NCI-H146 treated with DMSO at 0.1 percent for 48 hours (cell line): ENCODE data around the gene DZIP1L.
"Not testable (repeated sequence)": the region's sequence is repeated elsewhere in the genome, so short reads cannot be mapped to it uniquely, and the experiment has no call there.

Source experiments
- DNase-seq: peaks from one replicate; lab custom pipeline; 2025; ENCODE audit not compliant: unreplicated experiment; lab: John Stamatoyannopoulos, UW

The DZIP1L gene

DNA sequence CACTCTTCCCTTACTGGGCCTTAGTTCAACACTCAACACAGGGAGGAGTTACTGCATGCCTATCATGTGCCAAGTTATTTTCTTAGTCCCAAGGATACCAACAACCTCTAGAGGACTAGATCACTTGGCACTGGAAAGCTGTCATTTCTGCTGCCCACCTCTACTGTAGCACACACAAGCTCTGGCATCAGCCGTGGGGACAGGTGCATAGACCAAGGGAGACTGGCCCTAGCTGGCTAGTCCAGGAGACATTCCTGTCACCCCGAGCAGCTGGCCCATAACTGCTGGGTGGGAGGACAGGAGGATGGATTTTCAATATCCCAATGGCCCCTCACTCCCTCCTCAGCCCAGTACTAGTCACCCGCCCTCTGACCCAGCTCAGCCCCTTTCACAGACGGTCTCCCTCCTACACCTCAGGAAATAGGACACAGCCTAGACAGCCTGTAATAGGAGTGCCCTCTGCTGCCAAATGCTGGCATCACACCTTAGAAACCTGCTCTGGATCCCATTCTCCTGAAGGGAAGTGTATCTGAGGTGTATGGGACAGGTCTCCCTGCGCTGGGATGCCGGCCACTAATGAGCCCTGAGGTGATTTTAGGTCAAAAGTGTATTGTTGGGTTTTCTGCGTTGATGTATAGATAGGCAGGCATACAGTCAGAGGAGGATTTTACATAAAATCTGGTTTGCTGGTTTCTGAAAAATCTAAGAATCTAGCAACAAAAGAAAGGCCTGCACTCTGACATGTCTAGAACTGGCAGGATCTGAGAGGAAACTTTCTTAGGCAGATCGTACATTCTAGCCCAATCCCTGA, 3.4 kb upstream of the DZIP1L start:
- peak; percentile 76 for DNase-seq

DNA sequence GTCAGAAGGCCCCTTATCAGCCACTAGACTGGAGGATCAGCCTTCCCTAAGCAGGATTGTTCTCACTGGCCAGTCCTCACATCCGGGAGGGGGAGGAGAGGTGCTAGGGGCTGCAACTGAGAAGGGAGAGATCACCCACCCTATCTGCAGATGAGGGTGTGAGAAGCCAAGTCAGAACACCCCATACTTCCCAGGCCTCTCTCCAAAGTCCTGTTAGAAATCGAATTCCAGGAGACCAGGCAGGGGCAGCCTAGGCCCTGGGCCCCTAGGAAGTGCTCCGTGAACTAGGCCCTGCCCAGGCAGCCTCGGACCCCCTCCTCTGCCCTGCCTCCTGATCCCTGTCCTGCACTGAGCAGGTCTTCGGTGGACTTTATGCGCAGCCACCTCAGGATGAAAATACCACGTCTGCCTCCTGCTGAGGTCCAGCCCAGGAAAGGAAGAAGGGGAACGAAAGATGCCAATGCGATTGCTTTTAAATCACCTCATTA, 933 bp downstream of the DZIP1L start:
- no peak for DNase-seq

DNA sequence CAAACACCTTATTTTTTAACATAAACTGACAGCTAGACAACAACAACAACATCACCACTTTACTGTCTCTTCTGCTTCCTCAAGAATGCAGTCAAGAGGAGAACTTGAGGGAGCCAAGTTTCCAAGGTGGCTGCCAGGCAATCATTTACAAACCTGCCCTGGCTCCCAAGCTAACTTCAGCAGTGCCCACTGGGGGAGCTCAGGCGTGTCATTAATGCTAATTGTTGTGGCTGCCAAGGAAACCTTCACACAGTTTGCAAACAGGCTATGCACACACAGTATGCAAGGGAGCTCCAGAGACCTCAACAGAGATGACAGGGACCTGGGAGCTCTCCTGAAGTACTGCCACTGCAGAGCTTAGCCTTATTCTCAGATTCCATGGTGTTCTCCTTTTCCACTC, 2.1 kb downstream of the DZIP1L start:
- peak; percentile 79 for DNase-seq

DNA sequence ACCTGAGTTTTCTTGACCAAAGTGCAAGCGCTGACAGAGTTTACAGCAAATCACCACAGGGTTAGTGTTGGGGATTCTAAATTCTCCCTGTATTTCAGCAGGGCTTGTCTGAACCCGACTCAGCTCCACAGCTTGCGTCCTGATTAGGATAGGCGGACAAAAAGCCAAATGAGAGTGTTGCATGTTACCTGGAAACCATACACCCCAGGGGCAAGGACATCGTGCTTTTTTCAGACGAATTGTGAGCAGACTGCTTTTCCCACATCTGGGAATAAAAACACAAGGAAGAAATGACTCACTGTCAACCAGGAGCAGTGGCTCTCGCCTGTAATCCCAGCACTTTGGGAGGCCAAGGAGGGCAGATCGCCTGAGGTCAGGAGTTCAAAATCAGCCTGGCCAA, 3.0 kb downstream of the DZIP1L start:
- no peak for DNase-seq

DNA sequence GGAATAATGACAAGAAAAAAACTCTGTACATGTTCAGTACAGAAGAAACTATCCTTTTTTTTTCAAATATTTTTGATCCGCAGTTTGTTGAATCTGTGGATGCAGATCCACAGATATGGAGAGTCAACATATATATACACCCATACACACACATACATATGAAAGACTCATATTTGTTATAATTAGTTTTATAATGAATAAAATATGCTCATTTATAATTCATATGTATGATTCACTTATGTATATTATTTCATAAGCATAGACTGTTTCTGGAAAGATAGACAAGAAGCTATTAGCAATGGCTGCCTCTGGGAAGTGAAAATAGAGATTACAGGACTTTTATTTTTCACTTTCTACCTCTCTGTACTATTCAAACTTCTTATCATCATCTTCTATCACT, 9.8 kb downstream of the DZIP1L start:
- DNase-seq = no peak

DNA sequence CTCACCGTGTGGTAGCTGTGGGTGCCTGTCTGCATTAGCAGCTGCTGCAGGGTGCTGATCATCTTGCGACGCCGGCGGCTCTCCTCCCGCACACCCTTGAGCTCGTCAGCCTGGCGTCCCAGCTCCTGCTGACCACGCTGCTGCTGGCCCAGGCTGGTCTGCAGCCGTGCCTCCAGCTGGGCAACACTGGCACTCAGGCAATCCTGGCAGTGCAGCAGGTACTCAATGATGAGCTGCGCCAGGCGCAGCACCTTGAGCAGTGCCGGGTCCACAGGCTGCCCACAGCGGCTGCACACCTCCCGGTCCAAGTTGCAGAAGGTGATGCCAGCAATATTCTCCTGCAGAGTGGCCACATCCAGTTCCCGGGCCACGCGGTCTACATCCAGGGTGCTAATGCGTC, 11.9 kb downstream of the DZIP1L start:
- no peak for DNase-seq

DNA sequence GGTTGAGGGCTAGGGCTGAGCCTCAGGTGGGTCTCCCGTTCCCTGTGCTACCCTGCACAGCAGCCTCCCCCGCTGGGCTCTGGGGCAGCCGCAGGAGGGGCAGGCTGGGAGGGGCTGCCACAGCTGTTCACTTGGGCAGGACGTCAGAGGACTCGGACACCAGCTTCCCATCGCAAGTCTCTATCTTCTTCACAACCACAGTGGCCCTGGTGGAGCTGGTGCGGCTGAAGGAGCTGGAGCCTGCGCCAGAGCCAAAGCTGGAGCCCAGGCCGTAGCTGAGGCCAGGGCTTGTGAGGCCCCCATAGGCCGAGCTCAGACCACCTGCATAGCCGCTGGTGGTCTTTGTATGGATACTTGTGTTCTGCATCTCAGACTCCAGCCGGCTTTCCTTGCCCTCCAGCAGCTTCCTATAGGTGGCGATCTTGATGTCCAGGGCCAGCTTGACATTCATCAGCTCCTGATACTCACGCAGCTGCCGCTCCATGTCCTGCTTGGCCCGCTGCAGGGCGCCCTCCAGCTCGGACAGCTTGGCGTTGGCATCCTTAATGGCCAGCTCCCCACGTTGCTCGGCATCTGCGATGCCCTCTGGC, 14.0 kb downstream of the DZIP1L start:
- DNase-seq = not testable (repeated sequence)

DNA sequence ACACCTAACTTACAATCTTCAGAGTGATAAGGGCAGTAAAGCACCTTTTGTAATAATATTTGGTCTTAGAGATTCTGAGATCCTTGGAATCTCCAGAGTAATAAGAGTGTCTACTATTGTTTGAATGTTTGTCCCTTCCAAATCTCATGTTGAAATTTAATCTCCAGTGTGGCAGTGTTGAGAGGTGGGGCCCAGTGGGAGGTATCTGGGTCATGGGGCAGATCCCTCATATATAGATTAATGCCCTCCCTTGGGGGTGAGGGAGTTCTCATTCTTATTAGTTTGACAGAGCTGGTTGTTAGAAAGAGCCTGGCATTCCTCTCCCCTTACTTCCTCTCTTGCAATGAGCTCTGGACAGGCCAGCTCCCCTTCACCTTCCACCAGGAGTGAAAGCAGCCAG, 16.0 kb downstream of the DZIP1L start:
- no peak for DNase-seq

DNA sequence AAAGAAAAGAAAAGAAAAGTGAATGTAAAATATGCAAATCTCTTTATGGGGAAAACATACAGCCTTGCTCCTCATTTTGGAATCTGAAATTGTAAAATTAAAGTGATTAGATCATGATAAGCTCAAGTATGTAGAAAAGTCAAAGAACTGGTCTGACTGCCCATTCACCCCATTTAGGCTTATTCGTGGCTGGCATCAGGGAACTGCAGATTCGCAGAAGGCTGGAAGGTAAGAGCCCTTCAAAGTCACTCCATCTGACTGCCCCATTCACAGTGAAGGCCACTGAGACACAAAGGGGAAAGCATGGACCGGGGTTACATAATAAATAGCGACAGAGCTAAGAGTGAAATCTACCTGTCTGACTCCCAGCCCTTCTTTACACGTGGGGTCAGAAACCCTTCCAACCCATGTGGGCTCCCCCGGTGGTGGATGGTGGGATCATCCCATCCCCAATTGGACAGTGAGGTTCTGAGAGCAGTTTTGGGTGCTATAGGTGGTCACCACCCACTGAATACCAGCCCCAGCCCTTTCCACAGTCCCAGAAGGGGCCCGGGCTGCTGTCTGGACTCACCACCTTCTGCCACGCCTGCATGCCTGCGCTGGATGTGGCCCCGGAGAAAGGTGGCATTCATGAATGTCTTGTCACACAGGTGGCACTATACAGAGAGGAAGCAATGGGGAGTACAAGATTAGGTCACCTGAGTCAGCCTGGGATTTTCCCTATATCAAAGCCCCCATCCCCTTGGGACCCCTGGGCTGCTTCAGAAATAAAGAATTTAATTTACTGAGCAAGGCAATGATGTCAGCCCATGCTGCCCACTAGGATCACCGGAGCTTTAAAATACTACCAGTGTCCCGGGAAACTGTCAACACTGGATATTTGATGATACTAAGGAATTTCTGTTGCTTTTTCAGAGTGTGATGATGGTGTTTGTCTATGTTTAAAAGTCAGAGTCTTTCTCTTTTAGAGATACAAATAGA, 17.9 kb downstream of the DZIP1L start:
- DNase-seq = no peak

DNA sequence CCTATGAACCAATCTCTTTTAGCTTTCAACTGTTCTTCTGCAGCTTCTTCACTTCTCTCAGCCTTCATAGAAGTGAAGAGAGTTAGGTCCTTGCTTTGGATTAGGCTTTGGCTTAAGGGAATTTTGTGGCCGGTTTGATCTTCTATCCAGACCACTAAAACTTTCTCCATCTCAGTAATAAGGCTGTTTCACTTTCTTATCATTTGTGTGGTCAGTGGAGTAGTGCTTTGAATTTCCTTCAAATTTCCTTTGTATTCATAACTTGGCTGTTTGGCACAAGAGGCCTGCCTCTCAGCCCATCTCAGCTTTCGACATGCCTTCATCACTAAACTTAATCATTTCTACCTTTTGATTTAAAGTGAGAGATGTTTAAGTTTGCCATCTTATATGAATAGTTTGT, 21.7 kb downstream of the DZIP1L start:
- DNase-seq = no peak

DNA sequence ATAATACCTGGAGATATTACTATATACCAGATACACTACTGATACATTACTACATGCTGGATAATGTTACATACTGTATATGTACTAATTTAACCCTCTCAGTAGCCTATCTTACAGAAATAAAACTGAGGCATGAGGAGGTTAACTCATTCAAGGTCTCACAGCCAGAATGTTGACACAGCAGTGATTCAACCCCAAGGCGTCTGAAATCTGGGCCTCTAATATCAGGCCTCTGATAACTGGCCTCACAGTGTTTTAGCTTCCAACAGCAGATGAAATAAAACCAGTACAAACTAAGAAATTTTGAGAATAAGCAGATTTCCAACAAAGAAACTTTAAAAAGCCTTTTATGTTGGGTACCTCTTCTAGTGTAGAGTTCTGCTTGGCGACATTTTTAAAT, 23.4 kb downstream of the DZIP1L start:
- DNase-seq = no peak

DNA sequence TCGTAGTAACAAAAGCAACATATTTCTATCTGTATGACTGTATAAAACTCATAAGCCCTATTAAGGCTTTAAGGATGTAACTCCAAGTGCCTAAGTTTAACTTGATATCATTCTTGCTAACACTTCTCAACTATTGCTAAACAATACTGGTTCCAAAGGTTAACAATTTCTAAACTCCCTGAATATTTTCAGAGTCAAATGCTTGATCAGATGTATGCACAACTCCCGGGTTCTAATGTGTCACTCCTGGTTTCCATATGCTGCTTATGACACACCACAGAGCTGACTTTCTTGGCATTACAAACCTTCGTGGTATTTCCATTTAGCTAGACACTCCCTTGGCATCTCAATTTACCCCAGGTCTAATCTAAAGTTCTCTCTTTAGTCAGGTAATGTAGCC, 26.3 kb downstream of the DZIP1L start:
- DNase-seq = no peak

DNA sequence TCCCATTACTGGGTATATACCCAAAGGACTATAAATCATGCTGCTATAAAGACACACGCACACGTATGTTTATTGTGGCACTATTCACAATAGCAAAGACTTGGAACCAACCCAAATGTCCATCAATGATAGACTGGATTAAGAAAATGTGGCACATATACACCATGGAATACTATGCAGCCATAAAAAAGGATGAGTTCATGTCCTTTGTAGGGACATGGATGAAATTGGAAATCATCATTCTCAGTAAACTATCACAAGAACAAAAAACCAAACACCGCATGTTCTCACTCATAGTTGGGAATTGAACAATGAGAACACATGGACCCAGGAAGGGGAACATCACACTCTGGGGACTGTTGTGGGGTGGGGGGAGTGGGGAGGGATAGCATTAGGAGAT, 29.7 kb downstream of the DZIP1L start:
- not testable (repeated sequence) for DNase-seq

DNA sequence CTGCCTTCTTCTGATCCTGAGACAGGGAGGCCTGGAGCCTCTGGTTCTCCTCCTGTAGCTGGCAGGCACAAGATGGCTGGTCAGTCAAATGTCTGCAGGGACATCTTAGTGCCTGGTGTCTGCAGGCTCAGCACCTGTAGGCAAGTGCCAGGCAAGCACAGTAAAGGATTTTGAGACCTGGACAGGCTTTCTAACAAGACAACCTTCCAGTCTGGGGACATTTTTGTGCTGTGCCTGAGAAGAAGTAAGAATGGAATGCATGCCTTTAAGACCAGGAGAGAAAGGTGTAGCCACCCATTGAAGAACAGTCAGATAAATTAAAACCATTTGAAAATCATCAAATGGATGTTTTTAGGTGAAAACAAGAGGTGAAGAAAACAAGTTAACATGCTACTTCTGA, 31.2 kb downstream of the DZIP1L start:
- no peak for DNase-seq

DNA sequence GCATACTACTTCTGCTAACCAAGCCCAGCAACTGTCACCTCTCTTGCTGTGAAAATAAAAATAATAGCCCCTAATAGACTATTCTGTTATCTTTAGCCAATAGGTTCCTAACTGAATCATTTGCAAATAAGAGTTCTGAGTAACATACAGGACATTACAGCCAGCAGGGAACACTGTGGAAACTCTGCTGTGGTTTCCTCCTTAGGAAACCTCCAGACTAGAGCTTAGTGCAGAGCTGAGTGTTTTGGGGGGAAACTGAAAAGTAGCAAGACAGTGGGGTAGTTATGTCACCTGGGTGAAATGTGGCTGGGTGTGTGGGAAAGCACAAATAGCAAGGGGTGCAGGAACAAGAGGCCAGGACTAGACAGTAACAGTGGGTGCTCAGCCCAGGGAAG, 32.4 kb downstream of the DZIP1L start:
- DNase-seq = no peak

DNA sequence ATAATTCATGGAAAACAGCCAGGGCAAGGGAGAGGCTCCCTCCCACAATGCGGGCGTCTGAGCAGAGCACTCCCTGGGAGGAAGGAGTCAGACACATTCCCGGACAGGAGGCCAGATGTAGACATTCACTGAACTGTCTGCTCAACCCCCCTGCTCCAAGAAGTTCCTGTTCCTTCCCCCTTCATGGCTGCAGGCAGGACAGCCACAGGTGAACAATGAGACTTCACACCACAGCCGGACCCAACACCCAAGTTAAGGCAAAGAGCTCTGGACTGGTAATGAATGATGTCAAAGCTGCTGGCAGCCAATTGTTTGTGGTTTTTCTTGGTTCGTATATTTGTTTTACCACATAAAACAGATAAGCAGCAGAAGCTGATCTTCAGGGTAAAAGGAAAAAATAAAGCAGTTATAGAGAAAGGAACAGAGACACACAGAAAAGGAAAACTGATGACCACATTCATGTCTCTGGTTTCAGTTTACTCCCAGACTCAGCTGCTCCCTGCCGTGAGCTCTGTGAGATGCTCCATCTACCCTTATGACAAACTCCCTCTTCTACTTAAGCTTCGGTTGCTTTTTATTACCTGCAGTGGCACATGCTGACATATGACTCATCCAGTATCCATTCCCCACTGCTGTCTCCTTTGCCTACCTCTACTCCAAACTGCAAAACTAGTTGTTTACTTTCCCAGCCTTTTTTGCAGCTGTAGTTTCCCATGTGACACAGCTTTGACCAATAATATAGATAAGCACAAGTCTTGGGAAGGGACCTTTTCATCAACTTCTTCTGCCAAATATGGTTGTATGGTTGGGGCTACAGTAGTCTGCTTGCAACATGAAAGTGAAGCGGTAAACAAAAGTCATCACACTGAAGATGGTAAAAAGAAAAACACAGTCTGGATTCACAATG, 33.1 kb downstream of the DZIP1L start:
- DNase-seq = no peak

DNA sequence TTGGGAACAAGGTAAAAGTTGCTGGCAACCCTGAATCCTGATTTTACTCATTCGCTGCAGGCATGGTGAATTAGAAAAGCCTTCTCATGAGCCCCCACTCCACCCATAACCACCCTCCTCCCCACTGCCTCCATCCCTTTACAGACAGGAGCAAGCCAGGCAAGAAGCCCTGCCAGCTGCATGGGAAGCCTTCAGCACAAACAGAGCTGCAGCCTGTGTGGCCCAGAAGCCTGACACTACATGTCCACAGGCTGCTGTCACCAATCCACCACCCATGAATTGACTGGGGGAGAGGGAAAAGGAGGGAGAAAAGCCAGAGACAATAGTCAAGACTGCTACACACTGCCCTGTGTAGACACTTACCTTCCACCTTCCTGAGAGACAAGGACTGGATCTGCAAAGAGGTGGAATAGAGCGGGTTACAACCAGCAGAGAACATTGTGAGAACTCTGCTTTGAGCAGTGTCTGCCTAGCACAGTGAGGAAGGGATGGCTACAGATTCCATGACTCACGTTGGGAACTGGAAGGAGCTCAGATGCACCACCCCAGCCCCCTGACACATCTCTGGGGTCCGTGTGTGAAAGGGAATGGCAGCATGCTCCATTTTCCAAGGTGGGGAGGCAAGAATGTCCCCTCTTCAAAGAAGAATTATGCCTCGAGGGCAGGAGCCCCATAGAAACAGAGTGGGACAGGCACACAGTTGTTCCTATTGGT, 33.9 kb downstream of the DZIP1L start:
- DNase-seq = no peak

DNA sequence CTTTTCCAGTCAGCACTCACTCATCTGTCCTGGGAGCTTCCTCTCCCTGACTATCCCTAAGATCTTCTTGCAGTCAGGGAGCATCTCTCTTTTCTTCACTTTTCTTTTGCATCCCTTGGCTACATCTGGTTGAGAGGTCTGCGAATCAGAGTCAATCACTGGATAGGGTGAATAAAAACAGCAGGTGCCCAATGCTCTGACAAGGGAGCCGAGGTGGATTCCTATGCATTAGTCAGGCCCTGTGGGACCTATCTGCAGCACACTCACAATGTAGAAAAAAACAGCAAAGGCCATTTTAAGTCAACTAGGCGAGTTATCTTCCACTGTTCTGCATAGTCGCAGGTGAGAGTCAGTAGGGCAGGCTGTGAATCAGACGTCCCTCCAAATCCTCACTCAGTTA, 35.5 kb downstream of the DZIP1L start:
- DNase-seq = no peak

DNA sequence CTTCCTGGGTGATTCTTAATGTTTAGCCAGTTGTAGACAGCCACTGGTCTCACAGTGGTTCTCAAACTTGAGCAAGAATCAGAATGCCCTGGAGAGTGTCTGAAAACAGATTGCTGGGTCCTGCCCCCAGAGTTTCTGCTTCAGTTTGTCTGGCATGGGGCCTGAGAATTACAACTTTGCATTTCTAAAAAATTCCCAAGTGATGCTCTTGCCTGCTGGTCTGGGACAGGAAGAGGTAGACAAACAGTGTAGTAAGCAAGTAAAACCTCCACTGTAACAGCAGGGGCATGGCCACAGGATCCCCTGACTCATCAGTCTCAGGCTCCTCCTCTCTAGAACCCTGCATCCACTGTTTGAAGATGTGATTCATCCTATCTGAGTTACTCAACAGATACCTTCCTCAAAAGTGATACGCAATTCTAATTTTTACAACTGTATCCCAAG, 36.5 kb downstream of the DZIP1L start:
- DNase-seq = no peak

DNA sequence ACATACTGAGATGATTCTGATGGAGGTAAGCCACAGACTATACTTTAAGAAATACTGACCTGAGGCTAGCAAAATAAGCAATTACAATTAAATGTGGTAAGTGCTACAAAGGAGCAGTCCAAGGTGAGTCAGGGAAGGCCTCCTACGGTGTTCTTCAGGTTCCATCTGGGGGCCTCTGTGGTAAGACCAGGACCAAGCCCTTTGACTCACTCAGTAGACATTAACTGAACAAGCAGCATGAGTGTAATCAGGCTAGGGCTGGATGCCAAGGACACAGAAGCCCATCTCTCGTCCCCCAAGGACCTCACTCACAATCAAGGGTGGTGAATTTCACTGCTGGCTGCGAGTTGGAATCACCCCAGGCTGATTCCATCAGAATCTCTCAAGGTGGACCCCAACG, 37.3 kb downstream of the DZIP1L start:
- DNase-seq = no peak
